T-cell (primary cell): ENCODE measurements around the gene AVP. TPM values are rescaled to one million over a fixed set of nuclear protein-coding genes. Genes with fewer than 3 reads are reported as not detected.

ENCODE experiments used
- ATAC-seq, 4 experiments: fragments of 200-7000 bp in 3 of 4; fragments of 150-1000 bp in 1 of 4; cut with Tn5 transposase; replicated peaks in 1 of 4; 1 replicate in 3 of 4; 2 replicates in 1 of 4; pipeline ENCODE4 v1.10.0; 2021; ENCODE audit warnings: moderate library complexity in 3 of 4, mild to moderate bottlenecking in 2 of 4, moderate number of reproducible peaks in 1 of 4
- CTCF ChIA-PET, 2 donors: fragments of 300-600 bp; sonication (Branson Sonifier 250); formaldehyde crosslinking; loops; one replicate each; lab custom pipeline; 2022; ENCODE audit warnings: antibody characterized with exemption in 2 of 2; lab: Charles Lee
- POLR2A ChIA-PET, 2 donors: fragments of 300-600 bp; sonication (Branson Sonifier 250); formaldehyde crosslinking; loops; one replicate each; lab custom pipeline; 2022; ENCODE audit warnings: antibody characterized with exemption in 2 of 2; lab: Charles Lee
- DNase-seq, 35 experiments: peaks; one replicate each; pipeline versions ENCODE4 v3.0.0 to v3.0.0-alpha.2; 2013 to 2023
- H3K27ac ChIP-seq: one replicate; pipeline ENCODE4 v1.5.1; 2013; ENCODE audit warnings: low read length
- H3K27me3 ChIP-seq, 2 experiments: replicated peaks in 1 of 2; 1 replicate in 1 of 2; 2 replicates in 1 of 2; pipeline versions ENCODE4 v1.6.1 to v1.7.0; 2013; ENCODE audit warnings: low read length in 1 of 2, mixed read lengths in 1 of 2; ENCODE audit not compliant: control insufficient read depth in 2 of 2, insufficient read depth in 2 of 2; ENCODE audit errors: extremely low read depth in 1 of 2
- H3K36me3 ChIP-seq, 2 donors: 1 replicate in 1 of 2; 2 replicates in 1 of 2; pipeline versions ENCODE4 v1.6.1 to v1.7.0; 2013; ENCODE audit warnings: low read length in 1 of 2; ENCODE audit not compliant: control insufficient read depth in 2 of 2, insufficient read depth in 1 of 2; ENCODE audit errors: extremely low read depth in 1 of 2
- H3K4me1 ChIP-seq, 2 experiments: 1 replicate in 1 of 2; 2 replicates in 1 of 2; pipeline versions ENCODE4 v1.6.1 to v1.7.0; 2013; ENCODE audit warnings: low read length in 2 of 2, mixed read lengths in 1 of 2; ENCODE audit not compliant: insufficient read depth in 2 of 2, control insufficient read depth in 1 of 2; ENCODE audit errors: extremely low read depth in 1 of 2
- H3K4me3 ChIP-seq, 2 donors: 1 replicate in 1 of 2; 2 replicates in 1 of 2; pipeline versions ENCODE4 v1.5.1 to v1.7.0; 2013; ENCODE audit warnings: mild to moderate bottlenecking in 2 of 2, low read length in 1 of 2, moderate library complexity in 1 of 2; ENCODE audit not compliant: control insufficient read depth in 1 of 2; ENCODE audit errors: extremely low read depth in 1 of 2
- H3K9me3 ChIP-seq: 2 replicates; pipeline ENCODE4 v1.7.0; 2013
- H3K27ac Mint-ChIP-seq, 2 donors: one replicate each; pipeline ENCODE4 v1.8.0; 2020 to 2021; ENCODE audit warnings: mild to moderate bottlenecking in 2 of 2, mixed read lengths in 2 of 2
- H3K27me3 Mint-ChIP-seq, 2 donors: one replicate each; pipeline ENCODE4 v1.8.0; 2021 to 2022; ENCODE audit warnings: mixed read lengths in 2 of 2
- H3K36me3 Mint-ChIP-seq: one replicate; pipeline ENCODE4 v1.8.0; 2021; ENCODE audit warnings: mixed read lengths
- H3K4me1 Mint-ChIP-seq, 3 donors: one replicate each; pipeline ENCODE4 v1.8.0; 2020 to 2022; ENCODE audit warnings: mixed read lengths in 3 of 3, mild to moderate bottlenecking in 1 of 3
- H3K4me3 Mint-ChIP-seq, 3 donors: one replicate each; pipeline ENCODE4 v1.8.0; 2020 to 2022; ENCODE audit warnings: mild to moderate bottlenecking in 3 of 3, mixed read lengths in 3 of 3, moderate library complexity in 3 of 3
- H3K9me3 Mint-ChIP-seq, 3 donors: one replicate each; pipeline ENCODE4 v1.8.0; 2020 to 2022; ENCODE audit warnings: mixed read lengths in 3 of 3
- WGBS: methylation state at CpG from one replicate; pipeline ENCODE4 v1.1.5; 2013; ENCODE audit warnings: missing lambda C conversion rate; ENCODE audit not compliant: insufficient coverage; 5-methylcytosine and 5-hydroxymethylcytosine counted together
- total RNA-seq, 35 experiments: library from RNA in 6 of 35; stranded (reverse) in 6 of 35; fragments of 120-200 nt in 1 of 35; gene quantifications; one replicate each; pipeline versions ENCODE4 v1.2.1 to v1.2.4 and lab custom pipeline; 2013 to 2026

Gene AVP
- total RNA-seq, 5 donors from 2014 or later (not counting 1 experiment from before 2014, with no cell fraction given), result 0.44 to 1.6 (median 0.59) TPM; not detected in 2

- H3K9me3 ChIP-seq, result no peaks in the 10 kb centered on the region
- Mint-ChIP-seq H3K4me1 (peaks cover 14 to 16% (median 15%) of the 10 kb centered on the region in 3 donors), H3K4me3 (no peak overlapping the region), H3K9me3 (no peaks in the 10 kb centered on the region), H3K27me3 (no peaks in the 10 kb centered on the region), H3K36me3 (peaks cover 15% of the 10 kb centered on the region), H3K27ac (no peak overlapping the region)
- ChIA-PET POLR2A (no interaction called here), CTCF (no interaction called here)
- no peaks in the 10 kb centered on the region for H3K27me3 ChIP-seq
- WGBS, result 57% methylated on average over 6 of the region's 14 CpGs
- DNase-seq, result no peak
- H3K27ac ChIP-seq, result no peak overlapping the region
- H3K4me3 ChIP-seq, result no peak overlapping the region
- no peak for ATAC-seq
- H3K4me1 ChIP-seq, result peaks cover 3 to 10% of the 10 kb centered on the region in 2 experiments
- H3K36me3 ChIP-seq, result peaks cover 3 to 24% of the 10 kb centered on the region in 2 donors
Measured at GRCh38 chr20:3106658-3107463, 22.3 kb upstream of the AVP start.

- H3K4me1 ChIP-seq, result peaks cover 5 to 17% of the 10 kb centered on the region in 2 experiments
- DNase-seq (no peak), ATAC-seq (no peak)
- no peaks in the 10 kb centered on the region for H3K9me3 ChIP-seq
- no CpG with 5 or more reads among the region's 3 CpGs for WGBS
- Mint-ChIP-seq H3K4me1 (peaks cover 18 to 23% (median 18%) of the 10 kb centered on the region in 3 donors), H3K9me3 (no peaks in the 10 kb centered on the region), H3K4me3 (no peak overlapping the region), H3K27me3 (no peaks in the 10 kb centered on the region), H3K27ac (no peak overlapping the region), H3K36me3 (peaks cover 10% of the 10 kb centered on the region)
- H3K4me3 ChIP-seq, result no peak overlapping the region
- ChIA-PET CTCF (no interaction called here), POLR2A (no interaction called here)
- H3K36me3 ChIP-seq, result peaks cover 3 to 22% of the 10 kb centered on the region in 2 donors
- H3K27me3 ChIP-seq, result peaks cover 0 to 3% of the 10 kb centered on the region in 2 experiments
- H3K27ac ChIP-seq, result no peak overlapping the region
Measured at GRCh38 chr20:3106185-3106584, 21.7 kb upstream of the AVP start.

GRCh38 chr20:3105256-3106137 lies 21.0 kb upstream of the AVP start:
- POLR2A ChIA-PET, result no interaction called here
- 100% methylated on average over 7 of the region's 18 CpGs for WGBS
- H3K4me3 Mint-ChIP-seq, result no peak overlapping the region
- ATAC-seq (no peak), DNase-seq (no peak)
- Histone ChIP-seq H3K36me3 (peaks cover 3 to 22% of the 10 kb centered on the region in 2 donors), H3K27ac (no peak overlapping the region), H3K4me1 (peaks cover 5 to 22% of the 10 kb centered on the region in 2 experiments), H3K4me3 (no peak overlapping the region), H3K9me3 (no peaks in the 10 kb centered on the region), H3K27me3 (peaks cover 0 to 9% of the 10 kb centered on the region in 2 experiments)
- CTCF ChIA-PET, result interaction anchor here in 1 of 2 donors (0.6 kb wide), 2 partner anchors 76 to 284 kb away, joined by 4 to 6 read pairs; no protein-coding TSS in a partner anchor
- H3K27me3 Mint-ChIP-seq, result no peaks in the 10 kb centered on the region
- peaks cover 18 to 29% (median 18%) of the 10 kb centered on the region in 3 donors for H3K4me1 Mint-ChIP-seq
- peaks cover 6% of the 10 kb centered on the region for H3K36me3 Mint-ChIP-seq
- no peaks in the 10 kb centered on the region for H3K9me3 Mint-ChIP-seq
- H3K27ac Mint-ChIP-seq, result no peak overlapping the region

- Histone ChIP-seq H3K4me1 (peaks cover 5 to 22% of the 10 kb centered on the region in 2 experiments), H3K9me3 (no peaks in the 10 kb centered on the region), H3K4me3 (no peak overlapping the region), H3K36me3 (peaks cover 3 to 6% of the 10 kb centered on the region in 2 donors), H3K27me3 (peaks cover 0 to 19% of the 10 kb centered on the region in 2 experiments), H3K27ac (no peak overlapping the region)
- Mint-ChIP-seq H3K4me1 (peaks cover 18 to 29% (median 18%) of the 10 kb centered on the region in 3 donors), H3K27ac (peak overlapping the region; percentile 57 to 80), H3K4me3 (peak overlapping the region in 1 of 3 donors; percentile 45), H3K27me3 (no peaks in the 10 kb centered on the region), H3K36me3 (peaks cover 4% of the 10 kb centered on the region), H3K9me3 (no peaks in the 10 kb centered on the region)
- 90% methylated on average over 2 of the region's 3 CpGs for WGBS
- POLR2A ChIA-PET, result interaction anchor here (0.5 to 1.1 kb wide), 3 partner anchors 26 to 219 kb away, joined by 4 to 10 read pairs (median 4); no protein-coding TSS in a partner anchor
- ATAC-seq (no peak), DNase-seq (no peak)
- CTCF ChIA-PET, result interaction anchor here in 1 of 2 donors (0.7 kb wide), 1 partner anchor 32 kb away, joined by 4 read pairs; no protein-coding TSS in a partner anchor
Measured at GRCh38 chr20:3103369-3104032, 19.0 kb upstream of the AVP start.

- Histone ChIP-seq H3K4me3 (no peak overlapping the region), H3K36me3 (peaks cover 2 to 3% of the 10 kb centered on the region in 2 donors), H3K9me3 (no peaks in the 10 kb centered on the region), H3K27ac (no peak overlapping the region), H3K4me1 (peaks cover 5 to 22% of the 10 kb centered on the region in 2 experiments), H3K27me3 (peaks cover 0 to 19% of the 10 kb centered on the region in 2 experiments)
- no peaks in the 10 kb centered on the region for H3K27me3 Mint-ChIP-seq
- ATAC-seq (peak in 2 of 4 experiments; percentile 6 to 28), DNase-seq (no peak)
- no peaks in the 10 kb centered on the region for H3K9me3 Mint-ChIP-seq
- peak overlapping the region; percentile 24 to 80 for H3K27ac Mint-ChIP-seq
- H3K4me1 Mint-ChIP-seq, result peaks cover 18 to 29% (median 18%) of the 10 kb centered on the region in 3 donors
- POLR2A ChIA-PET, result interaction anchor here in 1 of 2 donors (0.5 kb wide), 1 partner anchor 116 kb away, joined by 4 read pairs; no protein-coding TSS in a partner anchor
- peaks cover 4% of the 10 kb centered on the region for H3K36me3 Mint-ChIP-seq
- 54% methylated on average over 5 of the region's 13 CpGs for WGBS
- CTCF ChIA-PET, result no interaction called here
- peak overlapping the region in 1 of 3 donors; percentile 45 for H3K4me3 Mint-ChIP-seq
Measured at GRCh38 chr20:3102575-3103368, 18.2 kb upstream of the AVP start.
